SW 1271 (cell line): ENCODE measurements around the gene ADGRA1.
"Not testable (repeated sequence)": the region's sequence is repeated elsewhere in the genome, so short reads cannot be mapped to it uniquely, and the experiment has no call there.

Experiments
- DNase-seq, 2 experiments: peaks; one replicate each; lab custom pipeline; 2025; lab: John Stamatoyannopoulos, UW

Gene ADGRA1

GRCh38 chr10:133128126-133129070 is 40.7 kb downstream of the ADGRA1 start:
- DNase-seq, result no peak

- DNase-seq, result no peak
Measured at GRCh38 chr10:133129071-133129858, 41.5 kb downstream of the ADGRA1 start.

- DNase-seq, result no peak
Measured at GRCh38 chr10:133129859-133130495, 42.3 kb downstream of the ADGRA1 start.

GRCh38 chr10:133130602-133131001 is 42.9 kb downstream of the ADGRA1 start:
- DNase-seq, result no peak

- DNase-seq, result no peak
Measured at GRCh38 chr10:133131053-133131452, 43.3 kb downstream of the ADGRA1 start.

GRCh38 chr10:133131734-133132472 is 44.2 kb downstream of the ADGRA1 start:
- no peak for DNase-seq

- DNase-seq, result no peak
Measured at GRCh38 chr10:133132473-133133291, 45.0 kb downstream of the ADGRA1 start.

- DNase-seq, result no peak
Measured at GRCh38 chr10:133133471-133134231, 45.9 kb downstream of the ADGRA1 start.

GRCh38 chr10:133134411-133135115 is 46.8 kb downstream of the ADGRA1 start:
- no peak for DNase-seq

- no peak for DNase-seq
Measured at GRCh38 chr10:133135116-133135465, 47.4 kb downstream of the ADGRA1 start.

- not testable (repeated sequence) for DNase-seq
Measured at GRCh38 chr10:133137486-133138145, 49.9 kb downstream of the ADGRA1 start.

GRCh38 chr10:133139551-133140065 is 51.9 kb downstream of the ADGRA1 start:
- DNase-seq, result no peak

- DNase-seq, result no peak
Measured at GRCh38 chr10:133140417-133141143, 52.9 kb downstream of the ADGRA1 start.

- DNase-seq, result no peak
Measured at GRCh38 chr10:133141144-133141957, 53.6 kb downstream of the ADGRA1 start.

GRCh38 chr10:133141958-133142340 is 54.2 kb downstream of the ADGRA1 start:
- no peak for DNase-seq

GRCh38 chr10:133142523-133143199 is 54.9 kb downstream of the ADGRA1 start:
- no peak for DNase-seq

GRCh38 chr10:133143200-133143533 is 55.4 kb downstream of the ADGRA1 start:
- no peak for DNase-seq
